Vagina (tissue), 2 donors: Measurements from ENCODE around the gene ACVR2B.

Experiments
- POLR2AphosphoS5 ChIP-seq, 2 donors: sonication (generic); formaldehyde crosslinking; IDR thresholded peaks; one replicate each; pipeline ENCODE4 v1.9.0; 2017; ENCODE audit warnings: antibody characterized with exemption in 2 of 2, mild to moderate bottlenecking in 2 of 2, low read depth in 1 of 2; ENCODE audit not compliant: insufficient read depth in 1 of 2
- TF ChIP-seq, protein P1 (sequence below), 3 experiments: fragments of 450-650 bp in 2 of 3; fragments of 200-600 bp in 1 of 3; sonication (generic) in 1 of 3; IDR thresholded peaks; one replicate each; pipeline ENCODE4 v1.5.1; 2017 to 2019; ENCODE audit warnings: antibody characterized with exemption in 3 of 3, mild to moderate bottlenecking in 2 of 3, moderate library complexity in 2 of 3

DNA sequence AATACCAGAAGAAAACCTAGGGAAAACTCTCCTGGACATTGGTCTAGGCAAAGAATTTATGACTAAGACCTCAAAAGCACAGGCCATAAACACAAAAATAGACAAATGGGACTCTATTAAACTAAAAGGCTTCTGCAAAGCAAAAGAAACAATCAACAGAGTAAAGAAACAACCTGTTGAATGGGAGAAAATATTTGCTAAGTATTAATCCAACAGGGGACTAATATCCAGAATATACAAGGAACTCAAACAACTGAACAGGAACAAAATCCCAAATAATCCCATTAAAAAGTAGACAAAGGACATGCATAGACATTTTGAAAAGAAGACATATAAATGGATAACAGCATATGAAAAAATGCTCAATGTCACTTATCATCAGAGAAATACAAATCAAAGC, 6.9 kb upstream of the ACVR2B start:
- TF ChIP-seq, protein P1, sequence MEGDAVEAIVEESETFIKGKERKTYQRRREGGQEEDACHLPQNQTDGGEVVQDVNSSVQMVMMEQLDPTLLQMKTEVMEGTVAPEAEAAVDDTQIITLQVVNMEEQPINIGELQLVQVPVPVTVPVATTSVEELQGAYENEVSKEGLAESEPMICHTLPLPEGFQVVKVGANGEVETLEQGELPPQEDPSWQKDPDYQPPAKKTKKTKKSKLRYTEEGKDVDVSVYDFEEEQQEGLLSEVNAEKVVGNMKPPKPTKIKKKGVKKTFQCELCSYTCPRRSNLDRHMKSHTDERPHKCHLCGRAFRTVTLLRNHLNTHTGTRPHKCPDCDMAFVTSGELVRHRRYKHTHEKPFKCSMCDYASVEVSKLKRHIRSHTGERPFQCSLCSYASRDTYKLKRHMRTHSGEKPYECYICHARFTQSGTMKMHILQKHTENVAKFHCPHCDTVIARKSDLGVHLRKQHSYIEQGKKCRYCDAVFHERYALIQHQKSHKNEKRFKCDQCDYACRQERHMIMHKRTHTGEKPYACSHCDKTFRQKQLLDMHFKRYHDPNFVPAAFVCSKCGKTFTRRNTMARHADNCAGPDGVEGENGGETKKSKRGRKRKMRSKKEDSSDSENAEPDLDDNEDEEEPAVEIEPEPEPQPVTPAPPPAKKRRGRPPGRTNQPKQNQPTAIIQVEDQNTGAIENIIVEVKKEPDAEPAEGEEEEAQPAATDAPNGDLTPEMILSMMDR (IDR thresholded peaks at IDR 0.05): no peak
- no peak for TF ChIP-seq POLR2AphosphoS5 (IDR thresholded peaks at IDR 0.05; ENCODE audit: insufficient read depth in 1 of 2, low read depth in 1 of 2)
